D721Med (cell line): ENCODE results near the gene SCN3B.

Source experiments
- DNase-seq: peaks from one replicate; pipeline ENCODE4 v3.0.0; 2011; ENCODE audit warnings: low spot score; ENCODE audit not compliant: insufficient read length
- FAIRE-seq: peaks from 2 replicates; lab custom pipeline; 2011; peaks lifted over from hg19 to GRCh38; lab: Jason Lieb, UNC
- TF ChIP-seq, protein P1 (sequence below): IDR thresholded peaks from 2 replicates; pipeline ENCODE4 v1.5.1; 2012; ENCODE audit warnings: mild to moderate bottlenecking, control low read depth; ENCODE audit not compliant: insufficient read depth; ENCODE audit errors: missing control alignments

SCN3B gene

DNA sequence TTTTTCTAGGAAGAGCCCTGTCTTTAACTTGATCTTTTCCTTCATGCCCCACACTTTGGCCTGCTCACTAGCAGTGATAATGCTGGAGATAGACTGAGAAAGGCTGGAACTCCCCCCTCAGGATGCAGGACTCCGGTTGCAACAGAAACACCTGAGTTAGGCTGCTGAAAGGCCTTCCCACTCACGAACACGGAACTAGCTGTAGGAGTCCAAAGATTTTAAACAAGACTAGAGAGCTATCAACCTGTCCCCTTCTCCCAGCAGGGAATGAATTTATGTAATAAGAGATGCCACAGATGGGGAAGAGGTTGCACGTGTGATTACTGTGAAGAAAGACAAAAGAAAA is 13.0 kb downstream of the SCN3B start:
- no peak for FAIRE-seq
- TF ChIP-seq, protein P1, sequence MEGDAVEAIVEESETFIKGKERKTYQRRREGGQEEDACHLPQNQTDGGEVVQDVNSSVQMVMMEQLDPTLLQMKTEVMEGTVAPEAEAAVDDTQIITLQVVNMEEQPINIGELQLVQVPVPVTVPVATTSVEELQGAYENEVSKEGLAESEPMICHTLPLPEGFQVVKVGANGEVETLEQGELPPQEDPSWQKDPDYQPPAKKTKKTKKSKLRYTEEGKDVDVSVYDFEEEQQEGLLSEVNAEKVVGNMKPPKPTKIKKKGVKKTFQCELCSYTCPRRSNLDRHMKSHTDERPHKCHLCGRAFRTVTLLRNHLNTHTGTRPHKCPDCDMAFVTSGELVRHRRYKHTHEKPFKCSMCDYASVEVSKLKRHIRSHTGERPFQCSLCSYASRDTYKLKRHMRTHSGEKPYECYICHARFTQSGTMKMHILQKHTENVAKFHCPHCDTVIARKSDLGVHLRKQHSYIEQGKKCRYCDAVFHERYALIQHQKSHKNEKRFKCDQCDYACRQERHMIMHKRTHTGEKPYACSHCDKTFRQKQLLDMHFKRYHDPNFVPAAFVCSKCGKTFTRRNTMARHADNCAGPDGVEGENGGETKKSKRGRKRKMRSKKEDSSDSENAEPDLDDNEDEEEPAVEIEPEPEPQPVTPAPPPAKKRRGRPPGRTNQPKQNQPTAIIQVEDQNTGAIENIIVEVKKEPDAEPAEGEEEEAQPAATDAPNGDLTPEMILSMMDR, result no peak
- no peak for DNase-seq

DNA sequence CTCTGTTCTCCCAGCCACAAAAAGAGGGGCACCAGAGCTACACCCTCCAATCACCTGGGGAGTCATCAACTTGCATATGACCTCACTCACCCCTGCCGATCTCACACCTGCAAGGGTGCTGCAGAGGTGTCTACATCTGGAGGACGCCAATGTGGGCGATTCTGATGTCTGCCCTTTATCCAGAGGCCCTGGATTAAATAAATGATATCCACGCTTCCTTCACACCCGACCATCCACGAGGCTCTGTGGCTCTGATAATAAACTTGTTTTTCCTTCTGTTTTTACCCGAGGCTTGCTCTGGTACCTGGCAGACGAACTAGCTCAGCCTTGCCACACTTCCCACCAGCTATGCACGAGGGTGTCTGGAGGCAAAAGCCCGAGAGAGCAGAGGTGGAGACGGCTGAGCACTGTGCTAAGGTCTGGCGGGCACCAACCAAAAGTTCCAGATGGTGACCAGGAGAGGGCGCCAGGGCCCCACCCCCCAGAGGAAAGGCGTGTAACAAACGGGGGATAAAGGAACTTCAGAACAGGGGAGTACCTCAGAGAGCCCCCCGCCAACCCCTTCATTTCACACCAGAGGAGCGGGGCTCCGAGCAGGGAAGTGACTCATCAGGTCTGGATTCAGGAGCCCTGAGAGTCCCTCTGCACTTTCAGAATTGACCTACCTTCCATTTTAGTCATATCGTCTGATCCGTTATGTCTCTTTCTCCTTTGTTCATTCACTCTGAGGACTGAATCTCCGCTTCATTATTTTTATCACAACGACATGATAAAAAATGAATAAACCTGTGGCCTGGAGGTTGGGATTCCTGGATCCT is 13.5 kb downstream of the SCN3B start:
- FAIRE-seq (no peak), DNase-seq (peak; percentile 54)
- TF ChIP-seq, protein P1, result peak; percentile 87

DNA sequence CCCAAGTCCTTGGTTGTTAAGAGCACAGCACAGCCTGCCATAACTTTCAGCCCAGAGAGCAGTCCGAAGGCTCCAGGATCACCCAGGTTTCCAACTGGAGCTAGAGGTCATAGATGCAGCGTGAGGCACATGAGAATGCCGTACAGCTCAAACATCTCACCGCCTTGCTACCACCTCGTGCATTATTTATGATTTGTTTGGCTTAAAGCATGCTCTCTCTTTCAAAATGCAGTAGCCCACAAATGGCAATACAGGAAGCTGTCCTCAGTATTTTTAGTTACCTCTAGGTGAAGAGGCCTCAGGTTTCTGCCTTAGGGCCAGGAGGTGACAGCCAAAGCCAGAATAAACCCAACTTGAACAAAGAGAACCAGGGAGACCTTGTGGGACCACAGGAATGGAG is 14.4 kb downstream of the SCN3B start:
- no peak for DNase-seq
- FAIRE-seq, result no peak
- TF ChIP-seq, protein P1, result no peak

DNA sequence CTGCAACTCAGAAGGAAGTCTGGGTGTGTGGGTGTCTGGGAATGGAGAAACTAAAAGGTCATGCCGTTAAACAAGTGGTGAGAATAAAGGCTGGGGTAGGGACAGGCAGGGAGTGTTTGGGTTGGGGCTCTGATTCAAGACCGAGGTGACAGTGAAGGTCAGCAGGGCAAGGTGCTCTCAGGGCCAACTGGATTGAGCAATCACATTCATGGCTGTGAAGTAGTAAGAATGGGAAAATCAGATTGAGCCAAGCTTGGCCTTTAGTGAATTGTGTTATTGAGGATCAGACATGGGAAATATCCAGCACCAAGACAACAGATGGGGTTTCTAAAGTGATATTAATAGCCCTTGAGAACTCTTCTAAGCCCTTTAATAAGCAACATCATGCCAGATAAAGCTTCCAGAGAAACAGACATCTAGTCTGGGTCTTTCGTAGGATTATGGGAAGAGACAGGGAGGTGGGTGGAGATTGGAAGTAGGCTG is 24.3 kb downstream of the SCN3B start:
- TF ChIP-seq, protein P1, result no peak
- DNase-seq, result peak; percentile 65
- FAIRE-seq, result peak; percentile 98

DNA sequence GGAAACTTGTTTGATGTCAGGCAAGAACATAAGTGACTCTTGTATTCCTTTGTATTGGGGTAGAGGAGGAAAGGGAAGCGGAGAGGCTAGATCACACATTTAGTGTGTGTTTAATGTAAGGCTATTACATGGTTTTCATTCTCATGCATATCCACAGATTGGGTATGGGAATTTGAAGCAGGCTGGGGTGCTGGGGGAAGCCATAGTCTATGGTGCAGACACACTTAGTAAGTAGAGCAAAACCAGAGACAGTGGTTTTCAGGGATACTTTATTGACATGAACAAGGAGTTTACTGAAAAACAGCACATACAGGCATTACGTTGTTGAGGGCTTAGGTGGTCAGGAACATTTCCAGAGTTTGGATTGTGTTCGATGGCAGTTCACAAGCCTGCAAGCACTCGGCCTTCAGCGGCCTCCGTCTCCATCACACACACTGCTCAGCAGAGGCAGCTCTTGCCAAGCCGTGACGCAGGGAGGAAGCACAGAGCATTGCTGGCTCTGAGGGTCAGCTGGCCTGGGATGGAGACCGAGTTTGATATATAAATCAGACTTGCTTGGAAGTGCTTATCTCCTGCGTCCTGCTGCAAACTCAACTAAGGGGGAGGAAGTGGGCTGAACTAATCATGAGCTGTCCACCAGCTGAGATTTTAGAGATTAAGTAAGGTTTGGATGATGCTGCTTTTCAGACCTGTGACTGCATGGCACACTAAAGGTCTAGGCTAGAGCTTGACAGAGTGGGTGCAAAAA is 25.3 kb downstream of the SCN3B start:
- TF ChIP-seq, protein P1, result no peak
- no peak for DNase-seq
- no peak for FAIRE-seq

DNA sequence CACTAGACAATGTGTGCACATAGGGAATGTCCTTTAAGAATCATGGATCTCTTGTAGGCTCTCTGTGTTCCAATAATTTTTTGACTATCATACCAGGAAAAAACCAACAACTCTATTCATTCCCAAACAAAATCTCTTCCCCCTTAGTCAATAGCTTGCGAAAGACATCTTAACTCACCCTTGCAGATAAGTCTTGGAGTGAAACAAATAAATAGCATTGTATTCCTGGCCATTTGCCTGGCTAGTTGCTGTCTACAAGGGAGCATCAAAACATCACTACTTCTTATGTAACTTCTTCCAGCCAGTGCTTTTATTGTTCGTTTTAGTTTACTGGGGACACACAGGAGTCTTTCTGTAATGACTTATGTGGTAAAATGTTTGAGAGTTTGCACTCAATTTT is 29.4 kb downstream of the SCN3B start:
- DNase-seq (no peak), FAIRE-seq (no peak)
- TF ChIP-seq, protein P1, result no peak
